Measurements from ENCODE around the gene SYTL1.
A peak's percentile ranks its signal among the peaks of the same experiment; 100 is the strongest.

SYTL1 gene

DNA sequence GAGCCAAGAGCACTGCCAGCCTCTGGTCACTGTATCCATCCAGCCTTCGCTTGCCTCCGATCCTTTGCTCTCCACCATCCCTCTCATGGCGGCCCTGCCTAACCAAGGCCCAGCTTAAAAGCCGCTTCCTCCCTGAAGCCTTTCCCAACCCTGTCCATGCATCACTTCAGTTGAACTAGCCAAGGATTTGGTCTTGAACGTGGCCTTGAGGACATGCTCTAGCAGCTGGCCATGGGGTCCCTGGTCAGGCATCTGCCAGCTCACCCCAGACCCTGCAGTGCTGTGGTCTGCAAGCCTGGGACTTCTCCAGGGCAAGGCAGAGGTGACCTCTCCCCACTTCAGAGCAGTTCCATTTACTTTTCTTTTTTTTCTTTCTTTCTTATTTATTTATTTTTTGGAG is 5.1 kb upstream of the SYTL1 start:
- in situ Hi-C loops (cut with MboI; ENCODE audit: low sequenced_read_pairs, unreplicated experiment), result no loop called here
- no peak for DNase-seq (ENCODE audit: low spot score)
- TF ChIP-seq CTCF (IDR thresholded peaks at IDR 0.05; ENCODE audit: borderline replicate concordance, control extremely low read depth, extremely low read depth, insufficient read depth, missing control alignments), result no peak

DNA sequence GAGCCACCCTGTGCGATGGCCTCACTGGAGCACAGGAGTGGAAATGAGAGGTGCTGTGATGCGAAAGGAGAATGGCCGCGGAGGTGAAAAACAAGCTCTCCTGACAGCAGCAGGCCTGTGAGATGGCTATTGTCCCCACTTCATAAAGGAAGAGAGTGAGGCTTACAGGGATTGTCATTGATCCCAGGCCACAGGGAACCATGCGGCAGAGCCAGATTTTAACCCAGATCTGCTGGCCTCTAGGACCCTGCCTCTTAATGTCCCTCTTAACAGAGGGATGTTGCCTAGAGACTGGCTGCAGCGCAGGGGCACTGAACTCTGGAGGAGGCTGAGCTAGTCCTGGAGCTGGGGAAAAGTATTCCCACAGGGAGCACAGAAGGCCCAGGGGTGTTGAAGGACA is 3.1 kb upstream of the SYTL1 start:
- no peak for TF ChIP-seq CTCF (IDR thresholded peaks at IDR 0.05; ENCODE audit: borderline replicate concordance, control extremely low read depth, extremely low read depth, insufficient read depth, missing control alignments)
- no peak for DNase-seq (ENCODE audit: low spot score)
- in situ Hi-C loops (cut with MboI; ENCODE audit: low sequenced_read_pairs, unreplicated experiment), result no loop called here

GRCh38 chr1:27339213-27339612 is 2.6 kb upstream of the SYTL1 start:
- in situ Hi-C loops (cut with MboI; ENCODE audit: low sequenced_read_pairs, unreplicated experiment), result no loop called here
- no peak for DNase-seq (ENCODE audit: low spot score)
- no peak for TF ChIP-seq CTCF (IDR thresholded peaks at IDR 0.05; ENCODE audit: borderline replicate concordance, control extremely low read depth, extremely low read depth, insufficient read depth, missing control alignments)

DNA sequence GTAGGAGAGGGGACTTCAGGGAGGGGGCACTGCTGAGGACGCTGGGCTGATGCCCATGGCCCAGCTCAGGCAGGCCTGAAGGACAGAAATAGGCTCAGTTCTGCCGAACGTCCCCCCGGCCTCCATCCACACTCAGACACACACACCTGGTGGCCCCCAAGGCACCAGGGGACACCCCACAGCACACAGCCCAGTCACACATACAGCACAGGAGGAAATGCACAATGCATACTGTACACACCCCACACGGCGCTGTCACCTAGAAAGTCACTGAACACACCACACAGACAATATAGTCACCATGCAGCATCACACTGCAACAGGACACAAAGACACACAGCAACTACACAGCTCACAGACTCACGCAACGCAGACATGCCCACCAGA is 562 bp downstream of the SYTL1 start:
- no peak for TF ChIP-seq CTCF (IDR thresholded peaks at IDR 0.05; ENCODE audit: borderline replicate concordance, control extremely low read depth, extremely low read depth, insufficient read depth, missing control alignments)
- DNase-seq (ENCODE audit: low spot score), result peak; percentile 65
- in situ Hi-C loops (cut with MboI; ENCODE audit: low sequenced_read_pairs, unreplicated experiment), result no loop called here

- no peak for TF ChIP-seq CTCF (IDR thresholded peaks at IDR 0.05; ENCODE audit: borderline replicate concordance, control extremely low read depth, extremely low read depth, insufficient read depth, missing control alignments)
- in situ Hi-C loops (cut with MboI; ENCODE audit: low sequenced_read_pairs, unreplicated experiment), result no loop called here
- DNase-seq (ENCODE audit: low spot score), result peak; percentile 69
These were observed 1.2 kb downstream of the SYTL1 start for GRCh38 chr1:27342778-27343638.

DNA sequence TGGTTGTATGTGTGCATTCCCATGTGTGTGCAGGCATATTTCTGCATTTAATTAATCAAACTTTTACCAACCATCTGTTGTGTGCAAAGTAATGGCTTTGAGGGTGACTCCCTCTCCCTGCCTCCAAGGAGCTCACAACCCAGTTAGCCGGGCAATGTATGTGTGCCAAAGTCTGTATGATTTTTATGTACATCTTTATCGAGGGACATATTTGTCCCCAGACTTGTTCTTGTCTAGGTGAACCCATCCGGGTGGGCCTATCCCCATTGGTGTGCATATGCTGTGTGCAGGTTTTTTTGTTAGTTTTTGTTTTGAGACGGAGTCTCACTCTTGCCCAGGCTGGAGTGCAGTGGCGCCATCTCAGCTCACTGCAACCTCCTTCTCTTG is 1.8 kb downstream of the SYTL1 start:
- in situ Hi-C loops (cut with MboI; ENCODE audit: low sequenced_read_pairs, unreplicated experiment), result no loop called here
- no peak for TF ChIP-seq CTCF (IDR thresholded peaks at IDR 0.05; ENCODE audit: borderline replicate concordance, control extremely low read depth, extremely low read depth, insufficient read depth, missing control alignments)
- no peak for DNase-seq (ENCODE audit: low spot score)

Data from GM13976 (cell line).